Activated CD4-positive, alpha-beta T cell treated with anti-CD3 and anti-CD28 coated beads, Interleukin-2, Interleukin-6, amounts not matched to agents 100 ng/mL and 50 ng/mL, durations not matched to agents 16 hours and 8 hours (primary cell): ENCODE data around the gene SCAF8.
"Not testable (repeated sequence)": the region's sequence is repeated elsewhere in the genome, so short reads cannot be mapped to it uniquely, and the experiment has no call there.

Experiments
- DNase-seq: peaks from one replicate; pipeline ENCODE4 v3.0.0-alpha.2; 2020

Gene SCAF8

GRCh38 chr6:154737424-154737823 is 4.2 kb downstream of the SCAF8 start:
- DNase-seq, result no peak

DNA sequence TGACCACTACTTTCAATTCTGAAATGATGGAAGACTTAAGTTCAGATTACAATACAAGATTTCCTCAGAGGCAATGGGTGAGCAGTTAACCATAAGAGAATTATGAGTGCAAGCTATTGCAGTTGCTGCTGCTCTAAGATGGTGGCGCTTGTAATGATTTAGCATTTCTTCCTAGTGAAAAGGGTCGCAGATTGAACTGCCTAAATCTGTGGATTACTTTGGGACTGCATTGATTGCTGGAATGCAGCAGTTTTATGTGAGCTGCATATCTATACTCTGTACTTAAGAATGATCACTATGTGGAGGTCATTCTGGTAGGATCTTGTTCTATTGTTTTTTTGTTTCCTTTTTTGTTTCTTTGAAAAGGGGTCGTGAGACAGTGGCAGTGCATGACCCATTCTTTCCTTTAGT is 5.3 kb downstream of the SCAF8 start:
- DNase-seq, result peak; percentile 23

- DNase-seq, result no peak
Measured at GRCh38 chr6:154740658-154741057, 7.4 kb downstream of the SCAF8 start.

GRCh38 chr6:154742891-154743290 is 9.7 kb downstream of the SCAF8 start:
- DNase-seq, result no peak

DNA sequence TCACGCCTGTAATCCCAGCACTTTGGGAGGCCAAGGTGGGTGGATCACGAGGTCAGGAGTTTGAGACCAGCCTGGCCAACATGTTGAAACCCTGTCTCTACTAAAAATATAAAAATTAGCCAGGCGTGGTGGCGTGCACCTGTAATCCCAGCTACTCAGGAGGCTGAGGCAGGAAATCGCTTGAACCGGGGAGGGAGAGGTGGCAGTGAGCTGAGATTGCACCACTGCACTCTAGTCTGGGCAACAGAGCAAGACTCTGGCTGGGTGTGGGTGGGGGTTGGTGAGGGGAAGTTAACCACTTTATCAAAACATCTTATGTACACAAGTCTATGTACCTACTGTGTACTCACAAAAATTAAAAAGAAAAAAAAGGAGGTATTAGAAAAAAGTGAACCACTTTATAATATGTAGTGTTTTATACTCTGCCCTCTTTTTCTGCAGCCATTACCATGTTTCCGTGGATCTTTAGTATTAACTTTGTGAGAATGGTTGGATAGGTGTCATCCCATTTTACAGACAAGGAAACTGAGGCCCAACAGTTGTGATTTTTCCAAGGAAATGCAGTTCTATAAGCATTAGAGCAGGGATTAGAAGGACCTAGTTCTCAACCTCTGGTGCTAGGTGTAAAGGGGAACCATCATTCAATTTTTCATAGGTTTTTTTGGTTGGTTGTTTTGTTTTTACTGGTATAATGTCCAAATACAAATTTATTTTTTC is 11.0 kb downstream of the SCAF8 start:
- DNase-seq, result not testable (repeated sequence)

GRCh38 chr6:154745243-154745642 is 12.0 kb downstream of the SCAF8 start:
- no peak for DNase-seq

- DNase-seq, result no peak
Measured at GRCh38 chr6:154749341-154749740, 16.1 kb downstream of the SCAF8 start.

DNA sequence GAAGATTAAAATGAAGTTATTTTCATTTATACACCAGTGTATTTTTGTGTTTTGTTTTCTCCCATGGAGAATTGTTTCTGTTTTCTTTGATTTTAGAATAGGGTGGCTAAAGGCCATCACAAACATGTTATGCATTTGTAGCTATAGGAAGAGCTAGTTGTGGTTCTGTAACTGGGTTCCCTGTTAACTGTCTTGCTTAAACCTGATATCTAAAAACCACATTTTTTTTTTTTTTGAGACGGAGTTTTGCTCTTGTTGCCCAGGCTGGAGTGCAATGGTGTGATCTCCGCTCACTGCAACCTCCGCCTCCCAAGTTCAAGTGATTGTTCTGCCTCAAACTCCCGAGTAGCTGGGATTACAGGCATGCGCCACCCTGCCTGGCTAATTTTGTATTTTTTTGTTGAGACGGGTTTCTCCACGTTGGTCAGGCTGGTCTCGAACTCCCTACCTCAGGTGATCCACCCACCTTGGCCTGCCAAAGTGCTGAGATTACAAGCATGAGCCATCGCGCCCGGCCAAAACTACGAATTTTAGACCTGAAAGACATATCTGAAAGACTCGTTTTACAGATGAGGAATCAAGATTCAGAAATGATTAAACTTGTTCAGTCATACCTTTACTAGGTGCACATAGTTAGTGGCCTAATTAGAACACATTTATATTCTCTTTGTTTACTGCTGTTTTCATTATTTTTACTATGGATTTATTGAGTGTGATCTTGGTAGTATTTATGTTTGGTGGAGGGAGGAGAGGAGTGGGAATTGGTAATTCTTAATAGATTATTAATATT is 18.0 kb downstream of the SCAF8 start:
- DNase-seq, result peak; percentile 21

DNA sequence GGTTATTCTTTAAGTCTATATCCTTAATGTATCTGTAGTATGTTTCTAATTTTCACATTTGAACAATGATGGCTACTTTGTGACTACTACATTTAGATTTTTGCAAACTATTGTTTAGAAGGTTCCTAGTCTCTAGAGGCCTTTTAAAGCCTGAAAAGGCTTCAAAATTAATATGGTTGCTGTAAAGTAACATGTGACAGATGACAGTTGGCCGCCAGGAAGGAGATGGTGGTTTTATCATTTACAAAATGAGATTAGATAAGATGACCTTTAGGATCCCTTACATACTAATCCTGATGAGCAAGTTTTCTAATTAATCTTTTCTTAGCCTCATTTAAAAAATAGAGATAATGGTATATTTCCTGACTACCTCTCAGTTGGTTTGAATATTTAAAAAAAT is 18.8 kb downstream of the SCAF8 start:
- no peak for DNase-seq

DNA sequence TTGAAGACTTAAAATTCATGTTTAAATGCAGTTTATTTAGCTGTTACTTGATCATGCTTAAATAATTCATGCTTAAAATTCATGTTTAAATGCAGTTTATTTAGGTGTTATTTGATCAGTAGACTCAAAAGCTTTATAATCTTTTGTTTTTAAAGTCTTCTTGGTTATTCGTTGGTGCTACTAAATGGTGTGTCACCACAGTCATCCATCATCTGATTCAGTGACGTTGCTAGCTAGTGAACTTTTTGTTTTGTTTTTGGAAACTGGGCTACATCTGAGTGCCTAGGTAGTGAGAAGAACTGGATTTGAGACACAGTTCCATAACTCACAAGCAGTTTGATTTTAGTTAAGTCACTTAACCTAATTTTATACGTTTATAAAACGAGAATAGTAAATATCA is 20.9 kb downstream of the SCAF8 start:
- no peak for DNase-seq

- DNase-seq, result no peak
Measured at GRCh38 chr6:154757352-154758050, 24.3 kb downstream of the SCAF8 start.

DNA sequence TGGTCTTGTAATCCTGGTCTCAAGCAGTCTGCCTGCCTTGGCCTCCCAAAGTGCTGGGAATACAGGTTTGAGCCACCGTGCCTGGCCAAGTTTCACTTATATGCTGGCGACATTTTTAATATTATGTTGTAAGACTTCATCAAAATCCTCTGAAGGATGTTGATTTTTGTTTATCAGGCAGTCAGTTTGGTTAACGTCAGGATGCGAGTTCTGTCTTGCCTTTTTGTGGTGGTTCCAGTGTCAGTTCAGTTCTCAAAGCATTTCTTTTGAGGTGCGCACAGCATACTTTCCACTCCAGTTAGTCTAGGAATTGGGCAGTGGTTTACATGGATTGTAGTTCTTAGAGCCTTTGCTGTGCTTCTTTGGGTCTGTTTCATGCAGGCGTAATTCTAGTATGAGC is 24.9 kb downstream of the SCAF8 start:
- no peak for DNase-seq

- DNase-seq, result no peak
Measured at GRCh38 chr6:154763650-154764049, 30.4 kb downstream of the SCAF8 start.

- DNase-seq, result no peak
Measured at GRCh38 chr6:154765273-154765672, 32.1 kb downstream of the SCAF8 start.

- no peak for DNase-seq
Measured at GRCh38 chr6:154766288-154766687, 33.1 kb downstream of the SCAF8 start.

DNA sequence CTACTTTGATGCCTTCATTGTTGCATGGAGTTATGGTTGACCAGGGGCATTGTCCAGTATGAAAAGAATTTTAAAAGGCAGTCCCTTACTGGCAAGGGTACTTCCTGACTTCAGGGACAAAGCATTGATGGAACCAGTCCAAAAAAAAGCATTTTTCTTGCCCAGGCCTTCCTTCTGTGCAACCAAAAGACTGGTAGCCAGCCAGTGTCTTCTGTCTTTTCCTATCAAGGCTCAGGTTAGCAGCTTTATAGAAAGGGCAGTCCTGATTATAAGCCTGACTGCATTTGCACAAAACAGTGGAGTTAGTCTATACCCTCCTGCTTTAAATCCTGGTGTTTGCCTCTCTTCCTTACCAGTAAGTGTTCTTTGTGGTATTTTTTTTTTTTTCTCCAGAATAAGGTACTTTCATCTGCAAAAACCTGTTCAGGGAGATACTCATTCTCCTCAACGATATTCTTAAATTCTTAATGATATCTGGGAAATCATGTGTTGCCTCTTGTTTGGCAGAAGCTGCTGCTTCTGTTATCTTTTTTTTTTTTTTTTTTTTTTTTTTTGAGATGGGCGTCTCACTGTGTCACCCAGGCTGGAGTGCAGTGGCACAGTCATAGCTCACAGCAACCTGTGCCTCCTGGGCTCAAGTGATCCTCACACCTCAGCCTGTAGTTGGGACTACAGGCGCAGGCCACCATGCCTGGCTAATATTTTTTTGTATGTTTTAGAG is 33.9 kb downstream of the SCAF8 start:
- DNase-seq, result no peak

DNA sequence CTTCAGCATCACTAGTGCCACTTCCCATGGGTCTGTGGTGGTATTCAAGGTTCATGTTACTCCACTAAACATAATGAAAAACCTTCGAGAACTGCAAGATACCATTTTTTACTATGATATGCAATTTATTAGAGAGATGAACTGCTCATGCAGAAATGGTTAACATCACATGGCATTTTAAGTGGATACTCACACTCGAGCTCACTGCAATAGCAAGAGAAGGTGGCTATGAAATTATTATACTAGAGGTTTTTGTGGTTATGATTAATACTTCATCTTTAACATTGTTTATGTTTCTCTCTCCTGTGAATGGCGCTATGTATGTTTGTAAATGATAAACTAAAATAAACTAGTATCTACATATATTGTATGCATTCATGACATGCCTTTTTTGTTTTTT is 35.1 kb downstream of the SCAF8 start:
- DNase-seq, result no peak

DNA sequence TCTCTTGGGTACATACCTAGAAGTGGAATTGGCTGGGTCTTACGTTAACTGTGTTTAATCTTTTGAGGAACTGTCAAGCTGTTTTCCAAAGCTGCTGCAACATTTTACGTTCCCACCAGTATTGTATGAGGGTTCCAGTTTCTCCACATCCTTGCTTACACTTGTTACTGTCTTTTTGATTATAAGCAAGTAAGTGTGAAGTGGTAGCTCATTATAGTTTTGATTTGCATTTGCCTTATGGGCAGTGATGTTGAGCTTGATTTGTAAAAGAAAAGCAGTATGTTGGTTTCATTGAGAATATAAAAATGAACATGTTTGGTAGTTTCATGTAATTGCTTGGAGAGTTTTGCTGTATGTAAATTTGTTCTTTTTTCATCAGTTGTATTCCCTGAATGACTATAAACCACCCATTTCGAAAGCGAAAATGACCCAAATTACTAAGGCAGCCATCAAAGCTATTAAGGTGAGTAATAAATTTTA is 40.4 kb downstream of the SCAF8 start:
- DNase-seq, result peak; percentile 76

- DNase-seq, result not testable (repeated sequence)
Measured at GRCh38 chr6:154779157-154779556, 45.9 kb downstream of the SCAF8 start.

GRCh38 chr6:154782193-154782592 is 49.0 kb downstream of the SCAF8 start:
- no peak for DNase-seq

GRCh38 chr6:154783229-154783628 is 50.0 kb downstream of the SCAF8 start:
- no peak for DNase-seq

DNA sequence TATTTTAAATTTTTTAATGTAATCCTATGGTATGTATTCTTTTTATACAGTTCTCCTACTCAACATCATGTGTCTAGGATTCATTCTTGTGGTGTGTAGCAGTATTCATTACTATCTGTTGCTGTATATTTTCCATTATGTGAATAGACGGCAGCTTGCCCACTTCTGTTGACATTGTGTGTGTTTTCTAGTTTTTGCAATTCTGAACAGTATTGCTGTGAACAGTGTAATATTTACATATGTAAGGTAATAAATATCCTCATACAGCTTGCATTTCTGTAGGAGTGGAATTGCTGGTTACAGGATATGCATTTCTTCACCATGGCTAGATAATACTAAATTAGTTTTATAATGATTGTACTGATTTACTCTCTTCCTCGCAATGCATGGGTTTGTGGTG is 51.9 kb downstream of the SCAF8 start:
- no peak for DNase-seq
